HG03175 (cell line): ENCODE results near the gene DOK7.

Experiments
- ATAC-seq: cut with Tn5 transposase; IDR thresholded peaks from one replicate; pipeline ENCODE4 v1.9.1; 2021; ENCODE audit warnings: mild to moderate bottlenecking, moderate library complexity; ENCODE audit not compliant: unreplicated experiment

Gene DOK7

GRCh38 chr4:3427706-3428446 is 35.2 kb upstream of the DOK7 start:
- no peak for ATAC-seq

DNA sequence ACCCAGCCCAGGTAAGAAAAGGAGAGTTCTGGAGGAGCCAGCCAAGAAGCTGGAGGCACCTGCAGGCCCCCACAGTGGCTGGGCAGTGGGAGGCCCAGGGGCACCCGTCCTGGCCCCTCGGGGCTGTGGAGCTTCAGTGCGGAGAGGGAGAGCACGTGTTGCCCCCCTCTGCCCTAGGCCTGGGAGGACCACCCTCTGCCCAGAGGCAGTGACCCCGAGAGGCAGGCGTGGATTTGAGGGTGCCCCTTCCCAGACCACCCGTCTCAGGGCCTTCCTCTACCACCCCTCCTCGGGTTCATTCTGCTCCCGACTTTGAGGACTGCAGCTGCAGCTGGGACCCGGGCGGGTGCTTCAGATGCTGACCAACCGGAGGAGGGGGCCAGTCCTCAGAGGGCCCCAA is 33.5 kb upstream of the DOK7 start:
- ATAC-seq = no peak

- ATAC-seq = no peak
Observed at GRCh38 chr4:3430524-3430923, 32.6 kb upstream of the DOK7 start.

DNA sequence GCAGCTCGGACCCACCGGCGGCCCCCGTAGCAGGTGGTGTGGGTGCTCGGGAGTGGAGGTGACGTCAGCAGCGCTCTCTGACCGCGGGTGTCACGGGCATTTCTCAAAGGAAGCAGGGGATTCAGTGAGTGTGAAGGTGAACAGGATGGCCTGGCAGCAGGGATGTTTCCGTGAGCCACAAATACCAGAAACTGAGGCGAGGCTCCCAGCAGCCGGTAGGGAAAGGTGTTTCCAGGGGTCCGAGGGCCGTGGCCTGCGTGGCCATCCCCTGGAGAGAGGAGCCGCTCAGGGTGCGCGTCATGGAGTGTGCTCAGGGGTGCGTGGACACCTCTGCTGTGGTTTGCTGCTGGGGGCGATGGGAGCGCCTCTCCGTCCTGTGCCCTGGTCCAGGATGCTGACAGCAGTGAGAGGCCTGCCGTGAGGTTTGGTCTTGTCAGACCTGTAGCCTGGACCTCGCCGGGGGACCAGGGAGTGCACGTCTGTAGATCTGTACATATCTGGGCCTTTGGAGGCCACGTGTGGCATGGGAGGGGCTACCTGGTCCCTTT is 31.6 kb upstream of the DOK7 start:
- ATAC-seq = no peak

DNA sequence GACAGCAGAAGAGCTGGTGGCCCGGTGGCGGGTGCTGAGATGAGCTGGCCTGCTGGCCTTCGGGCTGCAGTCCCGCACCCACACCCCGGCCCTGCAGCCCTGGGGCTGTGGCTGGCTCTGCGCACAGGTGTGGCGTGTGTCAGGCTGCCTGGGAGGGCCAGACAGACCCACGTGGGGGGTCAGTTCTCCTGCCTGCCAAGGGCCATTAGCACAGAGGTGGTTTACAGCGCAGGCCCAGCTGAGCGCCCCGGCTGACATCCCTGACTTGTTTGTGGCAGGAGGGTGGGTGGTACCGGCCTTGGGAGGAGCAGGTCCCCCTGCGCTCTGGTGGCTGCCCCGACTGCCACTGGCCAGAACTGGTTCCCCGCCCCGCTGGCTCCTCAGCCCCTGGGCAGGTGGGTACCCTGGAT is 30.7 kb upstream of the DOK7 start:
- no peak for ATAC-seq

- no peak for ATAC-seq
Observed at GRCh38 chr4:3433138-3433869, 29.8 kb upstream of the DOK7 start.

DNA sequence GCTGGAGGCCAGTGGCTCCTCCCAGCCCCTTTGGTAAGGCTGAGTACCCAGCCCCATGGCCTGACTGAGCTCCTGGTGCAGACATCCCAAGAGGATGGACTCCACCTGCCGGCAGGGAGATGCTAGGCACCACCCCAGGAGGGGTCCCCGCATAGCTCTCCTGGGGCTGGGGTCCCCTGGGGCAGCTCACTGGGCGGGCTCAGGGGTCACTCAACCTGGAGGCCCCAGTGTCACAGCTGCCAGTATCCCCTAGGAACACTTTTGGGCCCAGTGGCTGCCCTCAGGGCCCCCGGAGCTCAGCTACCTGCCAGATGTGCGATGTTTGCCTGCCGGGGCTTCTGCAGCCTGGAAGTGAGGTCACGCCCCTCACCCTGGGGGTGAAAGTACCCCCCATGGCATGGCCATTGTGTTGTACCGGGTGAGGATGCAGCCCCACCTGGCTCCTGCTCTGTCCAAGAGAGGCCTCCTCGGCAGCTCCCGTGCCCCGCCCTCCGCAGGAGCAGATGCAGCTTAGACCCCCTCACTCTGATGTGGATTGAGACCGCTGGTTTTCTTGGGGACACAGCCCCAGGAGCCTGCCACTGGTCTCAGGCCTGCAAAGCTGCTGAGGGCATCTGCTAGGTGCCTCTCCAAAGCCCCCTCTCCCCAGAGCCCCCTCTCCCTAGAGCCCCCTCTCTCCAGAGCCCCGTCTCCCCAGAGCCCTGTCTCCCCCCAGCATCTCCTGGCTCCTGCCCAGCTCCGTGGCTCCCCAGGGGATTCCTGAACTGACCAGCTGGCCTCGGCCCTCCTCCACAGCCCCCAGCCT is 28.0 kb upstream of the DOK7 start:
- no peak for ATAC-seq

GRCh38 chr4:3435686-3435956 is 27.5 kb upstream of the DOK7 start:
- no peak for ATAC-seq

DNA sequence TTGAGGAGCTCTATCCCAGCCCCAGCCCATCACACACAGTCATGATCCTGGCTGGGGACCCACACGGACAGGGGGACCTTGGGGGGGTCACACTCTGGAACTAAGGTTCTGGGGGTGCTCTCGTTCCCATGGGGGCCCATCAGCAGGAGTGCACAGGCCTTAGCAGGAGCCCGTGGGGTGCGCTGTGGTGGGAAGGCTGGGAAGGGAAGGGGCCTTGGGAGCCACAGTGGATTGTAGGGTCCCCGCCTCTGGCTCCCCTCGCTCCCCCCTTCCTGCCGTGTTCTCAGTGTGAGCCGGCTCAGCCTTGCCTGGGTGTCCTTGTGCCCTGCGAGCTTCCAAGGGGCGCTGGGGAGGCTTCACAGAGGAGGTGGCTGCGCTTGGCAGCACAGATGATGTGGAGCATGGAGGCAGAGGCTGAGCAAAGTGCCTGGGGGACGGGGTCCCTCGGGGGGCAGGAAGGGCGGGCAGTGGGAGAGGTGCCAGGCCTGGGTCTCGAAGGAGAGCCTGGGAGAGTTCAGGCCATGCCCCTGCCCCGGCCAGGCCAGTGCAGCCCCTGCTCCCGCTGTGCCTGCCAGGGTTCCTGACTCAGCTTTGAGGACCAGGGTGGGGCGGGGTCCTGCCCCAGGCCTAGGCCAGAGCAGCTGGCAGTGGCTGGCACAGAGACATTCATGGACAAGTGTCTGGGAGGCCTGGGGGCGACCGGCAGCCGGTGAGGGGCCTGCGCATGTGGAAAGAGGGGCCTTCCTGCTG is 26.9 kb upstream of the DOK7 start:
- no peak for ATAC-seq

DNA sequence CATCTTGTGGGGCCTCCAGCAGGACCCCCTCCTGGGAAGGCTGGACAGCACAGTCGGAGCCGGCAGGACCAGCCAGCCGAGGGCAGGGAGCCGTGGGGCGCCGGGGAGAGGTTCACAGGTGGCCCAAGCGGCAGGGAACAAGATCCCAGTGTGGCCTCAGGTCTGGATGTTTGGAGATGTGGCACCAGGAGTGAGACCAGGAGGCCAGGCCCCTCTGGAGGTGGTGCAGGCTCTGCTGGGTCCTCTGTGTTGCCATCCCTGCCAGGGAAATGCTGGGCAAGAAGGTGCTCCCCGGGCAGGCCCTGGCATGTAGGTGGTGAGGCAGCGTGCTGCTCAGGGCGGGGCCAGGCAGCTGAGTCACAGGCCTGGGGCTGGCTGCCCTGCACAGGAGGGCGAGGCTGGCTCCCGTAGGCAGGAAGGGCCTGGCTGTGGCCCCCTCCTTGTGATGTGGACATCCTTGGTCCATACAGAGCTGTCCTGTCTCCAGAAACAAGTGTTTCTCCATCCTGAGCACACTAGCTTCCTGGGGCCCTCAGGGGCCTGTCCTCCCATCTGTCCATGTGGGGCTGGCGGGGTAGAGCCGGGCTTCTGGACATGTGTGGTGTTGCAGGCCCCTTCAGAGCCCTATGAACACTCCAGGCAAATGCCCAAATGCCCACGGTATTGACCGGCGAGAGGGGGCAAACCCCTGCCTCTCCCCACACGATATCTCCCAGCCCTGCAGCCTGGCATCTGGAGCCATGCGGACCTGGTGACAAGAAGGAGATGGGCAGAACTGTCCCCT is 26.1 kb upstream of the DOK7 start:
- ATAC-seq = no peak

DNA sequence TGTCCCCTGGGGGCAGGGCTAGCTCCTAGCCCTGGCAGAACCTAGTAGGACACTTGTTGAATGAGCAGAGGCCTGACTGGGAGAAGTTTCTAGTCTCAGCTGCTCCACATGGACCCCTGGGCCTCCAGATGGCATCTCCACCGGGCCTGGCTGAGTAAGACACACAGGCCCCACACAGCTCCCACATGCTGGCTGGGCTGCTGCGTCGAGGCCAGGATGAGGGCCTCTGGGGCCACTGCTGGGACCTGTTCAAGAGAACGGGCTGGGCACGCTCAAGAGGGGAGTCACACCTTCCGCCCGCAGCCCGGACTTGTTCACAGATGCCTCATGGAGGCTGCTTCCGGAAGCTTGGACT is 25.5 kb upstream of the DOK7 start:
- ATAC-seq = no peak

- ATAC-seq = no peak
Observed at GRCh38 chr4:3437998-3438846, 24.9 kb upstream of the DOK7 start.

GRCh38 chr4:3438847-3439180 is 24.3 kb upstream of the DOK7 start:
- no peak for ATAC-seq

DNA sequence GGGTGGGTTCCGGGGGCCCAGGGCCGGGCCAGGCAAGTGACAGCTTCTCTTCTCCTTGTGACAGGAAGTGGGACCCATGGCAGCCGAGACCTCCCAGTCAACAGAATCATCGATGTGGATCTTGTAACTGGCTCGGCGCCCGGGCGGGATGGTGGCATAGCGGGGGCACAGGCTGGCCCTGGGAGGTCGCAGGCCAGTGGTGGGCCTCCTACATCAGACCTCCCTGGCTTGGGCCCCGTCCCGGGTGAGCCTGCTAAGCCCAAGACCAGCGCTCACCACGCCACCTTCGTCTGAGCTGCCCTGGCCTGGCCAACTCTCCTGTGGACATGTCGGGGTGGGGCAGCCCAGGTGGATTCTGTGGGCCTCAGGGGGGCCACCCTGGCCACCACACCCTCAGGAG is 23.7 kb upstream of the DOK7 start:
- no peak for ATAC-seq

DNA sequence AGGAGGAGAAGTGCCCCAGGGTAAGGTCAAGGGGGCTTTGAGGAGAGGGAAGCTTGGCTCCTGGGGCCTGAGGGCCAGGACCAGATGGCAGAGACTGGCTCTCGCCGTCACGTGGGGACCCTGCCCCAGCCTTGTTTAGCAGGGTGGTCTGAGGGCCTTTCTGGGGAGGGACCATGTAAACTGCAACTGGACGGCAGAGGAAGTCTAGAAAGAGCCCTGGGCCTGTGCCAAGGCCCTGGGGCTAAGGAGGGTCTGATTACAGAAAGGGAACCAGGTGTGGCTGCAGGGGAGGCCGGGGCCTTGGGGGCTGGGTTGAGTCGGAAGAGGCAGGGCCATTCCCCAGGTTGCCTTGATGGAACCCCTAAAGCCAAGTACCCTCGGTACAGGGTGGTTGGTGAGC is 23.1 kb upstream of the DOK7 start:
- no peak for ATAC-seq

GRCh38 chr4:3440979-3441500 is 22.1 kb upstream of the DOK7 start:
- no peak for ATAC-seq

GRCh38 chr4:3441501-3442459 is 21.3 kb upstream of the DOK7 start, which contains the start of gene HGFAC:
TSS of gene HGFAC (plus strand) at chr4:3441968. CDS start at chr4:3442002, 34 bp downstream.
- no peak for ATAC-seq

- ATAC-seq = no peak
Observed at GRCh38 chr4:3442460-3442958, 20.6 kb upstream of the DOK7 start.
